ENCODE results near the gene PRKCB.

The PRKCB gene

GRCh38 chr16:23975293-23975692 is 139.5 kb downstream of the PRKCB start:
- Histone ChIP-seq H3K4me1 (ENCODE audit: control insufficient read depth in 1 of 2, insufficient read depth in 2 of 2, low read length in 2 of 2) (no peaks in the 10 kb centered on the region), H3K4me3 (ENCODE audit: low read depth in 1 of 2, low read length in 2 of 2) (no peak overlapping the region), H3K36me3 (ENCODE audit: control insufficient read depth in 1 of 2, insufficient read depth in 2 of 2, low read length in 2 of 2) (no peaks in the 10 kb centered on the region), H3K9me3 (ENCODE audit: control insufficient read depth in 1 of 2, low read length in 2 of 2) (no peaks in the 10 kb centered on the region), H3K27ac (ENCODE audit: low read depth, low read length) (no peak overlapping the region), H3K27me3 (ENCODE audit: control insufficient read depth in 1 of 2, insufficient read depth in 2 of 2, low read length in 2 of 2) (no peaks in the 10 kb centered on the region), H3K9ac (ENCODE audit: low read depth in 1 of 2, low read length in 2 of 2) (no peak overlapping the region)

- H3K4me1 ChIP-seq (ENCODE audit: control insufficient read depth in 1 of 2, insufficient read depth in 2 of 2, low read length in 2 of 2) = no peaks in the 10 kb centered on the region
- H3K9me3 ChIP-seq (ENCODE audit: control insufficient read depth in 1 of 2, low read length in 2 of 2) = no peaks in the 10 kb centered on the region
- no peak overlapping the region for H3K27ac ChIP-seq (ENCODE audit: low read depth, low read length)
- H3K9ac ChIP-seq (ENCODE audit: low read depth in 1 of 2, low read length in 2 of 2) = no peak overlapping the region
- no peaks in the 10 kb centered on the region for H3K36me3 ChIP-seq (ENCODE audit: control insufficient read depth in 1 of 2, insufficient read depth in 2 of 2, low read length in 2 of 2)
- H3K4me3 ChIP-seq (ENCODE audit: low read depth in 1 of 2, low read length in 2 of 2) = no peak overlapping the region
- no peaks in the 10 kb centered on the region for H3K27me3 ChIP-seq (ENCODE audit: control insufficient read depth in 1 of 2, insufficient read depth in 2 of 2, low read length in 2 of 2)
These were observed 140.3 kb downstream of the PRKCB start for GRCh38 chr16:23976091-23976490.

- Histone ChIP-seq H3K9ac (ENCODE audit: low read depth in 1 of 2, low read length in 2 of 2) (no peak overlapping the region), H3K27ac (ENCODE audit: low read depth, low read length) (no peak overlapping the region), H3K4me1 (ENCODE audit: control insufficient read depth in 1 of 2, insufficient read depth in 2 of 2, low read length in 2 of 2) (no peaks in the 10 kb centered on the region), H3K36me3 (ENCODE audit: control insufficient read depth in 1 of 2, insufficient read depth in 2 of 2, low read length in 2 of 2) (no peaks in the 10 kb centered on the region), H3K27me3 (ENCODE audit: control insufficient read depth in 1 of 2, insufficient read depth in 2 of 2, low read length in 2 of 2) (no peaks in the 10 kb centered on the region), H3K4me3 (ENCODE audit: low read depth in 1 of 2, low read length in 2 of 2) (no peak overlapping the region), H3K9me3 (ENCODE audit: control insufficient read depth in 1 of 2, low read length in 2 of 2) (no peaks in the 10 kb centered on the region)
These were observed 140.7 kb downstream of the PRKCB start for GRCh38 chr16:23976524-23976923.

GRCh38 chr16:23979441-23979840 is 143.7 kb downstream of the PRKCB start:
- no peaks in the 10 kb centered on the region for H3K36me3 ChIP-seq (ENCODE audit: control insufficient read depth in 1 of 2, insufficient read depth in 2 of 2, low read length in 2 of 2)
- H3K27ac ChIP-seq (ENCODE audit: low read depth, low read length) = no peak overlapping the region

GRCh38 chr16:23979982-23980381 is 144.2 kb downstream of the PRKCB start:
- no peak overlapping the region for H3K9ac ChIP-seq (ENCODE audit: low read depth in 1 of 2, low read length in 2 of 2)
- no peak overlapping the region for H3K27ac ChIP-seq (ENCODE audit: low read depth, low read length)
- H3K9me3 ChIP-seq (ENCODE audit: control insufficient read depth in 1 of 2, low read length in 2 of 2) = no peaks in the 10 kb centered on the region
- no peaks in the 10 kb centered on the region for H3K36me3 ChIP-seq (ENCODE audit: control insufficient read depth in 1 of 2, insufficient read depth in 2 of 2, low read length in 2 of 2)
- H3K4me1 ChIP-seq (ENCODE audit: control insufficient read depth in 1 of 2, insufficient read depth in 2 of 2, low read length in 2 of 2) = no peaks in the 10 kb centered on the region
- no peaks in the 10 kb centered on the region for H3K27me3 ChIP-seq (ENCODE audit: control insufficient read depth in 1 of 2, insufficient read depth in 2 of 2, low read length in 2 of 2)
- H3K4me3 ChIP-seq (ENCODE audit: low read depth in 1 of 2, low read length in 2 of 2) = no peak overlapping the region

More at GRCh38 chr16:23979441-23979840, 143.7 kb downstream of the PRKCB start:
- Histone ChIP-seq H3K4me3 (ENCODE audit: low read depth in 1 of 2, low read length in 2 of 2) (no peak overlapping the region), H3K4me1 (ENCODE audit: control insufficient read depth in 1 of 2, insufficient read depth in 2 of 2, low read length in 2 of 2) (no peaks in the 10 kb centered on the region), H3K9ac (ENCODE audit: low read depth in 1 of 2, low read length in 2 of 2) (no peak overlapping the region), H3K27me3 (ENCODE audit: control insufficient read depth in 1 of 2, insufficient read depth in 2 of 2, low read length in 2 of 2) (no peaks in the 10 kb centered on the region), H3K9me3 (ENCODE audit: control insufficient read depth in 1 of 2, low read length in 2 of 2) (no peaks in the 10 kb centered on the region)

- H3K36me3 ChIP-seq (ENCODE audit: control insufficient read depth in 1 of 2, insufficient read depth in 2 of 2, low read length in 2 of 2) = no peaks in the 10 kb centered on the region
- H3K27ac ChIP-seq (ENCODE audit: low read depth, low read length) = no peak overlapping the region
- no peaks in the 10 kb centered on the region for H3K4me1 ChIP-seq (ENCODE audit: control insufficient read depth in 1 of 2, insufficient read depth in 2 of 2, low read length in 2 of 2)
- no peak overlapping the region for H3K9ac ChIP-seq (ENCODE audit: low read depth in 1 of 2, low read length in 2 of 2)
- H3K9me3 ChIP-seq (ENCODE audit: control insufficient read depth in 1 of 2, low read length in 2 of 2) = no peaks in the 10 kb centered on the region
- H3K27me3 ChIP-seq (ENCODE audit: control insufficient read depth in 1 of 2, insufficient read depth in 2 of 2, low read length in 2 of 2) = no peaks in the 10 kb centered on the region
- H3K4me3 ChIP-seq (ENCODE audit: low read depth in 1 of 2, low read length in 2 of 2) = no peak overlapping the region
These were observed 145.9 kb downstream of the PRKCB start for GRCh38 chr16:23981429-23982399.

GRCh38 chr16:23986455-23986854 is 150.7 kb downstream of the PRKCB start:
- H3K4me3 ChIP-seq (ENCODE audit: low read depth in 1 of 2, low read length in 2 of 2) = no peak overlapping the region
- no peak overlapping the region for H3K27ac ChIP-seq (ENCODE audit: low read depth, low read length)
- no peaks in the 10 kb centered on the region for H3K9me3 ChIP-seq (ENCODE audit: control insufficient read depth in 1 of 2, low read length in 2 of 2)
- no peaks in the 10 kb centered on the region for H3K27me3 ChIP-seq (ENCODE audit: control insufficient read depth in 1 of 2, insufficient read depth in 2 of 2, low read length in 2 of 2)
- no peaks in the 10 kb centered on the region for H3K36me3 ChIP-seq (ENCODE audit: control insufficient read depth in 1 of 2, insufficient read depth in 2 of 2, low read length in 2 of 2)
- no peaks in the 10 kb centered on the region for H3K4me1 ChIP-seq (ENCODE audit: control insufficient read depth in 1 of 2, insufficient read depth in 2 of 2, low read length in 2 of 2)
- no peak overlapping the region for H3K9ac ChIP-seq (ENCODE audit: low read depth in 1 of 2, low read length in 2 of 2)

GRCh38 chr16:23987443-23987842 is 151.7 kb downstream of the PRKCB start:
- H3K4me3 ChIP-seq (ENCODE audit: low read depth in 1 of 2, low read length in 2 of 2) = no peak overlapping the region
- H3K9ac ChIP-seq (ENCODE audit: low read depth in 1 of 2, low read length in 2 of 2) = no peak overlapping the region
- no peaks in the 10 kb centered on the region for H3K9me3 ChIP-seq (ENCODE audit: control insufficient read depth in 1 of 2, low read length in 2 of 2)
- H3K36me3 ChIP-seq (ENCODE audit: control insufficient read depth in 1 of 2, insufficient read depth in 2 of 2, low read length in 2 of 2) = no peaks in the 10 kb centered on the region
- no peaks in the 10 kb centered on the region for H3K27me3 ChIP-seq (ENCODE audit: control insufficient read depth in 1 of 2, insufficient read depth in 2 of 2, low read length in 2 of 2)
- H3K4me1 ChIP-seq (ENCODE audit: control insufficient read depth in 1 of 2, insufficient read depth in 2 of 2, low read length in 2 of 2) = no peaks in the 10 kb centered on the region
- H3K27ac ChIP-seq (ENCODE audit: low read depth, low read length) = no peak overlapping the region

- Histone ChIP-seq H3K36me3 (ENCODE audit: control insufficient read depth in 1 of 2, insufficient read depth in 2 of 2, low read length in 2 of 2) (no peaks in the 10 kb centered on the region), H3K9ac (ENCODE audit: low read depth in 1 of 2, low read length in 2 of 2) (no peak overlapping the region), H3K27me3 (ENCODE audit: control insufficient read depth in 1 of 2, insufficient read depth in 2 of 2, low read length in 2 of 2) (no peaks in the 10 kb centered on the region), H3K9me3 (ENCODE audit: control insufficient read depth in 1 of 2, low read length in 2 of 2) (no peaks in the 10 kb centered on the region), H3K4me3 (ENCODE audit: low read depth in 1 of 2, low read length in 2 of 2) (no peak overlapping the region), H3K27ac (ENCODE audit: low read depth, low read length) (no peak overlapping the region), H3K4me1 (ENCODE audit: control insufficient read depth in 1 of 2, insufficient read depth in 2 of 2, low read length in 2 of 2) (no peaks in the 10 kb centered on the region)
These were observed 154.7 kb downstream of the PRKCB start for GRCh38 chr16:23990507-23990906.

GRCh38 chr16:23991066-23991465 is 155.3 kb downstream of the PRKCB start:
- Histone ChIP-seq H3K9me3 (ENCODE audit: control insufficient read depth in 1 of 2, low read length in 2 of 2) (no peaks in the 10 kb centered on the region), H3K27me3 (ENCODE audit: control insufficient read depth in 1 of 2, insufficient read depth in 2 of 2, low read length in 2 of 2) (no peaks in the 10 kb centered on the region), H3K4me3 (ENCODE audit: low read depth in 1 of 2, low read length in 2 of 2) (no peak overlapping the region), H3K27ac (ENCODE audit: low read depth, low read length) (no peak overlapping the region), H3K4me1 (ENCODE audit: control insufficient read depth in 1 of 2, insufficient read depth in 2 of 2, low read length in 2 of 2) (no peaks in the 10 kb centered on the region), H3K9ac (ENCODE audit: low read depth in 1 of 2, low read length in 2 of 2) (no peak overlapping the region), H3K36me3 (ENCODE audit: control insufficient read depth in 1 of 2, insufficient read depth in 2 of 2, low read length in 2 of 2) (no peaks in the 10 kb centered on the region)

Measured in duodenal mucosa (tissue), 2 donors.